ENCODE results near the gene PLA2G4A.

DNA sequence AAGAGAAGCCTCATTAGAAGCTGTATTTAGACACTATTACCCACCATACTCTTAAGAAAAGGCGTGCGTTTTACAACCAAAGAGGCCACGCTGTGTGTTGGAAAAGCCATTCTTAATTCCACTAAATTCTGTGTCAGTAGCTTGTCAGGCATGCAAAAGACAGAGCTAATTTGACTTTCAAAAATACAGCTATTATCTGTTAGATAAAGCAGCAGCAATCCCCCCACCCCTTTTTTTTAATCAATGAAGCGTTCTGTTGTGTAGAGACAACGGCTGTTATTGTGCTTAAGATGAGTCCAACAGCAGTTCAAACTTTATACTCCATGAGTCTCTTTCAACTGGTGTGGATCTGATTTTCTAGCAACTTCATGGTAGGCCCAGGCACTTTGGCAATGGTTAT is 43.5 kb downstream of the PLA2G4A start:
- TF ChIP-seq, protein P1, sequence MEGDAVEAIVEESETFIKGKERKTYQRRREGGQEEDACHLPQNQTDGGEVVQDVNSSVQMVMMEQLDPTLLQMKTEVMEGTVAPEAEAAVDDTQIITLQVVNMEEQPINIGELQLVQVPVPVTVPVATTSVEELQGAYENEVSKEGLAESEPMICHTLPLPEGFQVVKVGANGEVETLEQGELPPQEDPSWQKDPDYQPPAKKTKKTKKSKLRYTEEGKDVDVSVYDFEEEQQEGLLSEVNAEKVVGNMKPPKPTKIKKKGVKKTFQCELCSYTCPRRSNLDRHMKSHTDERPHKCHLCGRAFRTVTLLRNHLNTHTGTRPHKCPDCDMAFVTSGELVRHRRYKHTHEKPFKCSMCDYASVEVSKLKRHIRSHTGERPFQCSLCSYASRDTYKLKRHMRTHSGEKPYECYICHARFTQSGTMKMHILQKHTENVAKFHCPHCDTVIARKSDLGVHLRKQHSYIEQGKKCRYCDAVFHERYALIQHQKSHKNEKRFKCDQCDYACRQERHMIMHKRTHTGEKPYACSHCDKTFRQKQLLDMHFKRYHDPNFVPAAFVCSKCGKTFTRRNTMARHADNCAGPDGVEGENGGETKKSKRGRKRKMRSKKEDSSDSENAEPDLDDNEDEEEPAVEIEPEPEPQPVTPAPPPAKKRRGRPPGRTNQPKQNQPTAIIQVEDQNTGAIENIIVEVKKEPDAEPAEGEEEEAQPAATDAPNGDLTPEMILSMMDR (IDR thresholded peaks at IDR 0.05; ENCODE audit: insufficient read depth, low read length), result no peak
- TF ChIP-seq, protein P2, sequence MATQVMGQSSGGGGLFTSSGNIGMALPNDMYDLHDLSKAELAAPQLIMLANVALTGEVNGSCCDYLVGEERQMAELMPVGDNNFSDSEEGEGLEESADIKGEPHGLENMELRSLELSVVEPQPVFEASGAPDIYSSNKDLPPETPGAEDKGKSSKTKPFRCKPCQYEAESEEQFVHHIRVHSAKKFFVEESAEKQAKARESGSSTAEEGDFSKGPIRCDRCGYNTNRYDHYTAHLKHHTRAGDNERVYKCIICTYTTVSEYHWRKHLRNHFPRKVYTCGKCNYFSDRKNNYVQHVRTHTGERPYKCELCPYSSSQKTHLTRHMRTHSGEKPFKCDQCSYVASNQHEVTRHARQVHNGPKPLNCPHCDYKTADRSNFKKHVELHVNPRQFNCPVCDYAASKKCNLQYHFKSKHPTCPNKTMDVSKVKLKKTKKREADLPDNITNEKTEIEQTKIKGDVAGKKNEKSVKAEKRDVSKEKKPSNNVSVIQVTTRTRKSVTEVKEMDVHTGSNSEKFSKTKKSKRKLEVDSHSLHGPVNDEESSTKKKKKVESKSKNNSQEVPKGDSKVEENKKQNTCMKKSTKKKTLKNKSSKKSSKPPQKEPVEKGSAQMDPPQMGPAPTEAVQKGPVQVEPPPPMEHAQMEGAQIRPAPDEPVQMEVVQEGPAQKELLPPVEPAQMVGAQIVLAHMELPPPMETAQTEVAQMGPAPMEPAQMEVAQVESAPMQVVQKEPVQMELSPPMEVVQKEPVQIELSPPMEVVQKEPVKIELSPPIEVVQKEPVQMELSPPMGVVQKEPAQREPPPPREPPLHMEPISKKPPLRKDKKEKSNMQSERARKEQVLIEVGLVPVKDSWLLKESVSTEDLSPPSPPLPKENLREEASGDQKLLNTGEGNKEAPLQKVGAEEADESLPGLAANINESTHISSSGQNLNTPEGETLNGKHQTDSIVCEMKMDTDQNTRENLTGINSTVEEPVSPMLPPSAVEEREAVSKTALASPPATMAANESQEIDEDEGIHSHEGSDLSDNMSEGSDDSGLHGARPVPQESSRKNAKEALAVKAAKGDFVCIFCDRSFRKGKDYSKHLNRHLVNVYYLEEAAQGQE (IDR thresholded peaks at IDR 0.05; ENCODE audit: insufficient replicate concordance, low read depth), result no peak
